Activated gamma-delta T cell treated with Interleukin-2 at 50 U/mL for 16 hours (primary cell): ENCODE results near the gene MAPK8IP2.
A peak's percentile ranks its signal among the peaks of the same experiment; 100 is the strongest.

ENCODE experiments used
- DNase-seq: peaks from one replicate; pipeline ENCODE4 v3.0.0-alpha.2; 2020

MAPK8IP2 gene

GRCh38 chr22:50600538-50600937, at the start of gene MAPK8IP2:
Gene MAPK8IP2, plus strand, starts transcription at chr22:50600793. Its CDS starts 26 bp downstream, at chr22:50600819.
- DNase-seq = no peak

- no peak for DNase-seq
Measured at GRCh38 chr22:50551160-50551752, 49.3 kb upstream of the MAPK8IP2 start.

DNA sequence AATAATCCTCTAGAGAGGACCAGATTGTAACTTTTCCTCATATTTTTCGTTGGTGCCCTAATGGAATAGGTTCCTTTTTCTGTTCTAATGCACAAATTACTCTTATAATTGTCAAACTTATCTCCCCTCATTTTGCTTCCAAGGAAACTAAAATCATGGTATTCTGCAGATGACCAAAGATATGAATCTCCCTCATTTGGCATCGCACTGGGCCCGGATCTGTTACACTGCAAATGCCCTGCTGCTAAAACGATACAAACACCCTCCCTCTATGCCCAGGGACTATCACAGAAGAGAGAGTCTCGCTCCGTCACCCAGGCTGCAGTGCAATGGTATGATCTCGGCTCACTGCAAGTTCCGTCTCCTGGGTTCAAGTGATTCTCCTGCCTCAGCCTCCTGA, 47.3 kb upstream of the MAPK8IP2 start:
- DNase-seq = no peak

GRCh38 chr22:50556703-50557102, 43.9 kb upstream of the MAPK8IP2 start:
- no peak for DNase-seq

DNA sequence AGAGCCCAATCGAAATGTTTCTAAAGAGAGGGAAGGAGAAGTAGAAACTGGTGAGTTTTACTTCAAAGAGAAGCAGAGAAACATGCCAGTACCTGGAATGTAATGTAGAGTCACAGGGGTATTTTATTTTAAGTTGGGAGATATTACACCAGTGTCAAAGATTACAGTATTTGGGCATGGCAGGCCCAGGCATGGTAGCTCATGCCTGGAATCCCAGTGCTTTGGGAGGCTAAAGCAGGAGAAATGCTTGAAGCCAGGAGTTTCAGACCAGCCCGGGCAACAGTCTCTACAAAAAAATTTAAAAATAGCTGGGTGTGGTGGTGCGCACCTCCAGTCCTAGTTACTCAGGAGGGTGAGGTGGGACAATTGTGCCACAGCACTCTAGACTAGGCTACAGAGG, 40.6 kb upstream of the MAPK8IP2 start:
- DNase-seq = no peak

GRCh38 chr22:50561401-50562358, 38.9 kb upstream of the MAPK8IP2 start:
- no peak for DNase-seq

- DNase-seq = peak; percentile 97
Measured at GRCh38 chr22:50562523-50563412, 37.8 kb upstream of the MAPK8IP2 start, which contains the start of gene SYCE3. Gene SYCE3, minus strand, starts transcription at chr22:50562919. Its CDS starts 6,514 bp downstream, at chr22:50556405.

DNA sequence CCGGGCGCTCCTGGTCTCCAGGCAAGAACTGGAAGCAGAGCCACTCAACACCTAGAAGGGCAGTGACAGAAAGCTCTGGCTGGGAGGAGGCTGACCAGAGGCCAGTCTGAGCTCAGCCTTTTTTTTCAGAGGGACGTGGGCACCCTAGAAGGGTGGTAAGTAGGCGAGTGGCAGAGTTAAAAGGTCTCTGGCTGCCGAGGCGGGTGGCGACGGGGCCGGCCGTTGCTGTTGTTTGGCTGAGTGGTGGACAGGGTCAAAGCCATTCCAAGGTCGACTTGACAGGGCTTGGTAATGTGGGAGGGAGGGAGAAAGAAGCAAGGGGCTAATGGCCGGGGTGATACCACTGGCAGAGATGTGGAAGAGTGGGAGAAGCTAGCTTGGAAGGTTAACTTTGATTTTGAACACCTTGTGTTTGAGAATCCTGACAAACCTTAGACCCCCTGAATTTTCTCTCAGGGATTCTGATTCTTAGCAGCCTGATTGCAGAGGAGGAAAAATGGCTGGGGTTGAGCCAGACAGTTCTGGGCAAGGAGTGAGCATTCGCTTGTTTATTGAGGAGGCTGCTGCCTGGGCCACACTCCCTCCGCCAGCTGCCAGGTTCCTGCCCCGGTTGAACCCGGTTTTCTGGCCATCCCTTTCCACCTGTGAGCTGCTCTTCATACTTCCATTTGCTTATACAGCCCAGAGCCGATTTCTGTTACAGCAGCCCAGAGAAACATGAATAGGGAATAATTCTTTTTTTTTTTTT, 37.0 kb upstream of the MAPK8IP2 start:
- no peak for DNase-seq

DNA sequence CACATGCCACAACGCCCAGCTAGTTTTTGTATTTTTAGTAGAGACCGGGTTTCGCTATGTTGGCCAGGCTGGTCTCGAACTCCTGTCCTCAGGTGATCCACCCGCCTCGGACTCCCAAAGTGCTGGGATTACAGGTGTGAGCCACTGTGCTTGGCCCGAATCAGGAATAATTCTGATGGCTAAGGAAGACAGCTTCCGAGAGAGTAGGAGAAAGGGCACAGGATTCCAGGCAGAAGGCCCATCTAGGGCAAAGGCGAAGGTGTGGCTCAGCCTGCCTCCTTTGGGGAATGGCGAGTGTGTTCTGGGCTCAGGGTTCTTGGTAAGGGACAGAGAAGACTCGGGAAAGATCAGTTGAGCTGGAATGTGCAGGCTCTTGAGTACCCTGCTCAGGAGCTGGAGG, 36.3 kb upstream of the MAPK8IP2 start:
- DNase-seq = no peak

DNA sequence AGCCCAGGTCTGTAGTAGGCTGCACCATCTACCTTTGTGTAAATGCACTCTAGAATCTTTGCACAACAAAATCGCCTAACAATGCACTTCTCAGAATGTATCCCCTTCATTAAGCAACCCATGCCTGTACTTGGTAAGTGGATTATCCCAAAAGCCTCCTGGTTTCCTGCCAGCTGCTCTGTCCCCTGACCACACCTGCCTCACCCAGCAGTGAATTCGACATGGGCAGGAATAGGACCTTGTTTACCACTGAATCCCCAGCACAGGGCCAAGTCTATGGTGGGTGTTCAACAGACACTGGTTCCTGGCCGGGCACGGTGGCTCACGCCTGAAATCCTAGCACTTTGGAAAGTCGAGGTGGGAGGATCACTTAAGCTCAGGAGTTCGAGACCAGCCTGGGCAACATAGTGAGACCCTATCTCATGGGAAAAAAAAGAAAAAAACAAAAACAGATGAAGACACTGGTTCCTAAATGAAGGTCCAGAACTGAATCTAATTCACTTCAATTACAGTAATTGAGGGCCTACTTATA, 32.8 kb upstream of the MAPK8IP2 start:
- no peak for DNase-seq

GRCh38 chr22:50568626-50569025, 32.0 kb upstream of the MAPK8IP2 start:
- DNase-seq = no peak

DNA sequence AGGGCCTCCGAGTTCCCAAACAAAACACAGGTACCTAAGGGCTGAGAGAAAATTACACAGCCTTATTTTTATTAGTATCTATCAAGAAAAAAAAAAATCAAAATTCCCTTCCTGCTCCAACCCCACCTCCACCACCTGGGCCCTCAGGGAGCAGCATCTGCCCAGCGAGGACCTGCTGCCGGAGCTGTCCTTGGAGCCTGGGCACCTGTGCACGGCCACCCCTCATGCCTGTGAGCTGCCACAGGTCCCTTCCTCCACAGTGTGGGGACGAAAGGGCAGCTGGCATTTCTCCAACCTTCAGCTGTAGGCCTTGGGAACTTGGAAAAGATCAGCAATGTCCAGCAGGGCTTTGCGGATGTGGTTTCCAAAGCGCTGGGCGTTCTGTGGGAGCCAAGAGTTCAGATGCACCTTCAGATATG, 31.5 kb upstream of the MAPK8IP2 start:
- DNase-seq = no peak

- DNase-seq = no peak
Measured at GRCh38 chr22:50569896-50570535, 30.6 kb upstream of the MAPK8IP2 start.

DNA sequence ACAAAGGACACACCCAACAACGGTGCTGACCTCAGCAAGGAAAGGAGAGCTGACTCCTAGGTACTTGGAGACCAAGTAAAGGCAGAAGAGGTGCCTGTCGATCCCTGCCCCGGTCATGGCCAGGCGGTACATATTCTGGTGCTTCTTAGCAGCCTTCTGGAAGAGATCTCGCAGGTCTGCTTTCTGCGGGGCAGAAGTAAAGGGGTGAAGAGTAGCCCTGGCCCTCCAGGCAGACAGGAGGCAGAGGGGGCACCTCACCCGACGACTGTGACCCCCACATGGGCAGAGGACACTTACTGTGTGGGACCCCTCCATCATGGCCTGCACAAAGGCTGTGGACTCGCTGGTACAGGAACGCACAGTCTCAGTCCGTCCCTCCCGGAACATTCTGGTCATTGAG, 29.7 kb upstream of the MAPK8IP2 start:
- no peak for DNase-seq

DNA sequence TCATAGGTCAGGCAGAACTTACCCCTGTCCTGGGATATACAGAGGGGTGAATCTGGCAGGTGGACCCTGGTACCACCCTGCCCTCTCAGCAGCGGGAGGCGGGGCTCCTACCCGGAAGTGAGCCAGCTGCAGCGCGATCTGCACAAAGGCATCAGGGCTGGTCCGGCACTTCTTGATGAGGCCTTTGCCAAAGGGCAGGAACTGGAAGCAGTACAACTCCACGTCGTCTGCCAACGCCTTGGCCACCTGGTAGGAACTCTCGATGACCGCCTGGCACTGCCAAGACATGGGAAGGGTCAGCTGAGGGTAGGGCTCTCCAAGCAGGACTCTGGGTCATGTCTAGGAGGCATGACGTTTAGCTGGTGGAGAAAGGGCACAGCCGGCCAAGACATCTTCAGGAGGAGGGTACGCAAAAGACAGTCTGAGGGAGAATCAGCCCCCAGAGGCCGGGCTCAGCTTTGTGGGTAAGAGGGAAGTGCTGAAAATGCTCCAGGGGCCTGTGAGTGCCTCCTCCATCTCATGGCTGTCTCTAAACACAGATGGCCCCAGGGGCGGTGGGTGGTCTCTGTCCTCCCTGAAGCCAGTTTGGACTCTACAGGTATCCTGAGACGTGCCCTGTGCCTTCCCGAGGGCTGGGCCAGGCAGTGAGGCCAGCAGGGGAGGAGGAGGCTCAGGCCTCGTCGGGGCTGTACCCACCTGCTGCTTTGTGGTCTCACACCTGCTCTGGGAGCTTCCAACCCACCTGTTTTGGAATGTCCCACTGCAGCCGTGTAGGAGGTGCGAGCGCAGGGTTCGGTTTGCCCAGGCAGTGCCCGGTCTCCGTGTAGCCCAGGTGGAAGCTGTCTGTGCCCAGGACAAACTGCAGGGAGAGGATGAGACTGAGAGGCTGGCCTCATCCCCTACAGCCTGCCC, 29.1 kb upstream of the MAPK8IP2 start:
- DNase-seq = no peak

DNA sequence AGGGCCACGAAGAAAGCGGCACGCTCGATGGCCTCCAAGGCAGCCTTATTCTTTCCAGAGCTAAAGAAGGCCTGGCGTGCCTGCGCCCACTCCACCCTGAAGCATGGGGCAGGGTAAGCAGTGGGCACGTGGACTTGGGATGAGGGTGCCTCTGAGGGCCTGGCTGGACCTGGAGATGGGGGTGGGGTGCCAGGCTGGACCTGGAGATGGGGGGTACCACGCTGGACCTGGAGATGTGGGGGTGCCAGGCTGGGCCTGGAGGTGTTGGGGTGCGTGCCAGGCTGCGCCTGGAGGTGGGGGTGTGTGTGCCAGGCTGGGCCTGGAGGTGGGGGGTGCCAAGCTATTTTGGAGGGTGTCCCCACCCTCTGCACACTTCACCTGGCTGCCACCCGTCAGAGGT, 27.6 kb upstream of the MAPK8IP2 start:
- no peak for DNase-seq

GRCh38 chr22:50573491-50574382, 26.9 kb upstream of the MAPK8IP2 start:
- no peak for DNase-seq

DNA sequence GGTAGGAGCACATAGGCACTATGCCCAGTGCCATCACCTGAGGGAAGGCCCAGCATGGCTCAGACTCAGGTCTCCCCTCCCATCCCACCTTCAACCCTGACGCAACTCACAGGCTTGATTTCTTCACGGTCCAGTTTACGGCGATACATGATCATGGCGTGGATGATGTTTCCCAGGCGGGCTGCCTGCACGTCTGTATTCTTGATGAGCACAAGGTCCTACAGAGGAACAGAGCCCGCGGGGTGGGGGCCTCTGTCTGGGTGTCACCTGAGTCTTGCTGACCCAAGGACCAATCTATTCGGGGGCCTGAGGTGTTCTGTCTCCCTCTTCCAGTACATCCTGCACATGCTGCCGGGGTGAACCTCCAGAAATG, 26.2 kb upstream of the MAPK8IP2 start:
- DNase-seq = no peak

DNA sequence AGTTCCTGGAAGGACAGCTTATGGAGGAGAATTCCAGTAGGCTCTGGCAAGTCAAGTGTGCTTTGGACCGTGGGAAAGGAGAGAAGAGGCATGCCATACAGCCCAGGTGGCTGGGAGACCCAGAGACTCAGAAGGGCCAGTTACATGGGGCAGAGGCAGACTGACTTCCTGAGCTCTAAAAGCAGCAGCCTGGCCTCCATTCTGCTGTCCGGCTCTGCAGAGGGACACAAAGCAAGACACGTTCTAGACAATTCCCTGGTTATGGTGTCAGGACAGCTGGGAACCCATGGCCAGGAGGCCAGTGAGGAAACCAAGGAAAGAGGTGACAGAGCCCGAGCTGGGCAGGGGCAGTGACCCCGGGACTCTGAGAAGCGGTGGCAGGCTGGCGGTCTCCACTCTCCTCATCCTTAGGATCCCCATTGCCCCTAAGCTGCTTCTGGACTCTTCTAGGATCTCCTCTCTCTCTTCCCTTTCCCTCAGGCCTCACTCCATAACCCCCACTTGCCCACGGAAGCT, 25.1 kb upstream of the MAPK8IP2 start:
- no peak for DNase-seq
